HG02798 (cell line): Measurements from ENCODE around the gene VSIG1.

Experiments
- ATAC-seq: cut with Tn5 transposase; IDR thresholded peaks from one replicate; pipeline ENCODE4 v1.9.1; 2021; ENCODE audit warnings: mild to moderate bottlenecking; ENCODE audit not compliant: unreplicated experiment, poor library complexity

Gene VSIG1

DNA sequence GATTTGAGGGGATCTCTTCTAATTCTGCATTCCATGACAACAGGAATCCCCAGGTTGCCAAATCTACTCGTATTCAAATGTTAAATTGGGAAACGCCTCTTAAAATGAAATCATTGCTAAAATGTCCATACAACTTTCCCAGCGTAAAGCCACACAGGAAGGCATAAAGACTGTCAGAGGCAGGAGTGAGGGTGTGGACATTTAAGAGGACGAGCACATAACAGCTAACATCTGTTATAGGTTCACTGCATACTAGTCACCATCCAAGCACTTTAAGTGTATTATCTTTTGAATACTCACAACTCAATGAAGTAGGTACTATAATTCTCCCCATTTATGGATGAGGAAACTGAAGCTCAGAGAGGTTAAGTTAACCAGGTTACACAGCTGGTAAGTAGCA lies 82.3 kb downstream of the VSIG1 start:
- ATAC-seq, result no peak
